CD14-positive monocyte (primary cell): ENCODE data around the gene AMIGO2. TPM values are rescaled to one million over a fixed set of nuclear protein-coding genes. Genes with fewer than 3 reads are reported as not detected.

Source experiments
- DNase-seq, 3 donors: peaks; one replicate each; pipeline ENCODE4 v3.0.0-alpha.2; 2011 to 2022
- H2AFZ ChIP-seq: 2 replicates; pipeline ENCODE4 v1.6.0; 2012; ENCODE audit warnings: mild to moderate bottlenecking, low read depth, low read length, inconsistent platforms; ENCODE audit not compliant: insufficient read depth, poor library complexity, severe bottlenecking
- H3K27ac ChIP-seq, 2 donors: 1 replicate in 1 of 2; 2 replicates in 1 of 2; pipeline ENCODE4 v1.5.1; 2012 to 2013; ENCODE audit warnings: low read length in 2 of 2, control low read depth in 1 of 2, inconsistent platforms in 1 of 2, low read depth in 1 of 2, mild to moderate bottlenecking in 1 of 2
- H3K27me3 ChIP-seq, 2 donors: one replicate each; pipeline versions ENCODE4 v1.6.0 to v1.6.1; 2011 to 2013; ENCODE audit warnings: low read length in 2 of 2; ENCODE audit not compliant: control insufficient read depth in 2 of 2, insufficient read depth in 2 of 2
- H3K36me3 ChIP-seq, 2 donors: replicated peaks in 1 of 2; 1 replicate in 1 of 2; 2 replicates in 1 of 2; pipeline versions ENCODE4 v1.5.1 to v1.6.1; 2012 to 2013; ENCODE audit warnings: low read length in 2 of 2, control low read depth in 1 of 2, inconsistent platforms in 1 of 2, mild to moderate bottlenecking in 1 of 2; ENCODE audit not compliant: insufficient read depth in 2 of 2, control insufficient read depth in 1 of 2
- H3K4me1 ChIP-seq, 2 donors: 1 replicate in 1 of 2; 2 replicates in 1 of 2; pipeline versions ENCODE4 v1.5.1 to v1.6.1; 2012 to 2013; ENCODE audit warnings: low read length in 2 of 2, control low read depth in 1 of 2, inconsistent platforms in 1 of 2, mild to moderate bottlenecking in 1 of 2, moderate library complexity in 1 of 2; ENCODE audit not compliant: insufficient read depth in 2 of 2, control insufficient read depth in 1 of 2
- H3K4me2 ChIP-seq: replicated peaks from 2 replicates; pipeline ENCODE3; 2012; ENCODE audit warnings: low read length, moderate library complexity, mild to moderate bottlenecking; ENCODE audit not compliant: poor library complexity, severe bottlenecking; ENCODE audit errors: extremely low read depth
- H3K4me3 ChIP-seq, 3 experiments: fragments of 200-600 bp in 1 of 3; sonication (generic) in 1 of 3; replicated peaks in 1 of 3; 1 replicate in 2 of 3; 2 replicates in 1 of 3; pipeline ENCODE4 v1.5.1; 2011 to 2013; ENCODE audit warnings: low read length in 3 of 3, mild to moderate bottlenecking in 3 of 3, control low read depth in 2 of 3, low read depth in 2 of 3, inconsistent platforms in 1 of 3, moderate library complexity in 1 of 3
- H3K79me2 ChIP-seq: 2 replicates; pipeline ENCODE4 v1.6.0; 2012; ENCODE audit warnings: mild to moderate bottlenecking, control low read depth, inconsistent platforms, low read length, moderate library complexity; ENCODE audit not compliant: insufficient read depth
- H3K9ac ChIP-seq: 2 replicates; pipeline ENCODE4 v1.6.0; 2017; ENCODE audit warnings: low read length, mild to moderate bottlenecking; ENCODE audit not compliant: insufficient read depth, poor library complexity, severe bottlenecking
- H3K9me3 ChIP-seq, 2 donors: replicated peaks in 1 of 2; 1 replicate in 1 of 2; 2 replicates in 1 of 2; pipeline versions ENCODE4 v1.5.1 to v1.6.1; 2012 to 2013; ENCODE audit warnings: low read length in 2 of 2, control low read depth in 1 of 2; ENCODE audit not compliant: control insufficient read depth in 1 of 2, insufficient read depth in 1 of 2
- H4K20me1 ChIP-seq: 2 replicates; pipeline ENCODE4 v1.6.0; 2012; ENCODE audit warnings: mild to moderate bottlenecking, low read length, control low read depth, moderate library complexity; ENCODE audit not compliant: insufficient read depth
- H3K27ac Mint-ChIP-seq, 7 donors: one replicate each; pipeline ENCODE4 v1.8.0; 2020; ENCODE audit warnings: mild to moderate bottlenecking in 7 of 7, mixed read lengths in 7 of 7, moderate library complexity in 6 of 7, inconsistent platforms in 2 of 7
- H3K27me3 Mint-ChIP-seq, 3 donors: one replicate each; pipeline ENCODE4 v1.8.0; 2021 to 2022; ENCODE audit warnings: low read depth in 3 of 3, mild to moderate bottlenecking in 3 of 3, mixed read lengths in 3 of 3, moderate library complexity in 3 of 3, inconsistent platforms in 1 of 3
- H3K36me3 Mint-ChIP-seq, 2 donors: one replicate each; pipeline ENCODE4 v1.8.0; 2020; ENCODE audit warnings: mixed read lengths in 2 of 2, inconsistent platforms in 1 of 2, mild to moderate bottlenecking in 1 of 2
- H3K4me1 Mint-ChIP-seq: one replicate; pipeline ENCODE4 v1.8.0; 2020; ENCODE audit warnings: mild to moderate bottlenecking, mixed read lengths
- H3K4me3 Mint-ChIP-seq, 2 donors: one replicate each; pipeline ENCODE4 v1.8.0; 2020; ENCODE audit warnings: mild to moderate bottlenecking in 2 of 2, mixed read lengths in 2 of 2, moderate library complexity in 1 of 2
- H3K9me3 Mint-ChIP-seq, 7 donors: one replicate each; pipeline ENCODE4 v1.8.0; 2020 to 2022; ENCODE audit warnings: mixed read lengths in 7 of 7, mild to moderate bottlenecking in 6 of 7, moderate library complexity in 6 of 7, inconsistent platforms in 2 of 7
- CTCF ChIP-seq: fragments of 200-600 bp; IDR thresholded peaks from one replicate; pipeline ENCODE4 v1.8.0; 2022; ENCODE audit warnings: antibody characterized with exemption, mild to moderate bottlenecking
- WGBS: methylation state at CpG from one replicate; pipeline ENCODE4 v1.1.5; 2013; ENCODE audit warnings: missing lambda C conversion rate; ENCODE audit not compliant: insufficient coverage; 5-methylcytosine and 5-hydroxymethylcytosine counted together
- intact Hi-C, 2 donors: fragments of 100-400 bp; cut with micrococcal nuclease; formaldehyde crosslinking; loops; one replicate each; pipeline versions ENCODE4 v1.15.0 to v1.15.1; 2023
- polyA plus RNA-seq, 3 donors: library from polyadenylated mRNA; depleted of rRNA in 1 of 3; unstranded in 2 of 3; stranded (reverse) in 1 of 3; fragments of 300-500 nt in 2 of 3; fragments of >200 nt in 1 of 3; fragmentation: Illumina TruSeq in 2 of 3; gene quantifications; 1 replicate in 2 of 3; 2 replicates in 1 of 3; pipeline ENCODE4 v1.2.3, GENCODE V29; 2012 to 2021

Gene AMIGO2
- polyA plus RNA-seq, 3 donors = 0.14 to 0.77 (median 0.21) TPM

GRCh38 chr12:47122602-47123001 lies 42.8 kb upstream of the AMIGO2 start:
- no CpG with 5 or more reads among the region's 1 CpG for WGBS
- H3K27ac Mint-ChIP-seq = no peak overlapping the region
- Histone ChIP-seq H3K4me1 (no peaks in the 10 kb centered on the region), H4K20me1 (no peaks in the 10 kb centered on the region), H3K4me3 (no peak overlapping the region), H3K9me3 (no peaks in the 10 kb centered on the region), H3K36me3 (no peaks in the 10 kb centered on the region), H3K27me3 (no peaks in the 10 kb centered on the region), H3K4me2 (no peak overlapping the region), H3K9ac (no peak overlapping the region), H3K79me2 (no peaks in the 10 kb centered on the region), H3K27ac (no peak overlapping the region), H2AFZ (no peak overlapping the region)
- intact Hi-C loops = no loop called here
- no peak overlapping the region for H3K4me3 Mint-ChIP-seq
- no peaks in the 10 kb centered on the region for H3K36me3 Mint-ChIP-seq
- no peaks in the 10 kb centered on the region for H3K27me3 Mint-ChIP-seq
- peaks cover 5% of the 10 kb centered on the region for H3K4me1 Mint-ChIP-seq
- no peak for TF ChIP-seq CTCF
- peaks cover 0 to 2% (median 0%) of the 10 kb centered on the region in 7 donors for H3K9me3 Mint-ChIP-seq
- no peak for DNase-seq

- intact Hi-C loops = no loop called here
- H3K79me2 ChIP-seq = no peaks in the 10 kb centered on the region
- no peaks in the 10 kb centered on the region for H3K36me3 Mint-ChIP-seq
These were observed 41.4 kb upstream of the AMIGO2 start for GRCh38 chr12:47121146-47121545.

More at GRCh38 chr12:47121146-47121545, 41.4 kb upstream of the AMIGO2 start:
- Mint-ChIP-seq H3K27me3 (no peaks in the 10 kb centered on the region), H3K27ac (no peak overlapping the region), H3K9me3 (peaks cover 0 to 2% (median 0%) of the 10 kb centered on the region in 7 donors), H3K4me3 (no peak overlapping the region), H3K4me1 (no peaks in the 10 kb centered on the region)
- no peaks in the 10 kb centered on the region for H3K36me3 ChIP-seq
- no peak overlapping the region for H3K9ac ChIP-seq
- TF ChIP-seq CTCF = no peak
- H3K4me2 ChIP-seq = no peak overlapping the region
- DNase-seq = no peak
- no peak overlapping the region for H2AFZ ChIP-seq
- no peaks in the 10 kb centered on the region for H4K20me1 ChIP-seq
- H3K27ac ChIP-seq = no peak overlapping the region
- H3K9me3 ChIP-seq = no peaks in the 10 kb centered on the region
- no peak overlapping the region for H3K4me3 ChIP-seq
- no peaks in the 10 kb centered on the region for H3K4me1 ChIP-seq
- H3K27me3 ChIP-seq = no peaks in the 10 kb centered on the region
- WGBS = 90% methylated on average over 2 of the region's 5 CpGs
